Brain microvascular endothelial cell (primary cell): ENCODE measurements around the gene CLEC5A.

Source experiments
- DNase-seq: peaks from one replicate; pipeline ENCODE4 v3.0.0-alpha.2; 2020
- H3K27ac ChIP-seq: fragments of 250-450 bp; sonication (Bioruptor Pico); 2 replicates; pipeline ENCODE4 v1.5.1; 2020; ENCODE audit warnings: mild to moderate bottlenecking, moderate library complexity
- H3K27me3 ChIP-seq: fragments of 250-450 bp; sonication (Bioruptor Pico); replicated peaks from 2 replicates; pipeline ENCODE4 v1.5.1; 2020; ENCODE audit warnings: mild to moderate bottlenecking
- H3K36me3 ChIP-seq: fragments of 250-450 bp; sonication (Bioruptor Pico); replicated peaks from 2 replicates; pipeline ENCODE4 v1.5.1; 2020; ENCODE audit warnings: mild to moderate bottlenecking
- H3K4me3 ChIP-seq: 2 replicates; pipeline ENCODE4 v1.5.1; 2011; ENCODE audit warnings: low read depth, mild to moderate bottlenecking, control low read depth, low read length, moderate library complexity
- in situ Hi-C: cut with HindIII; loops from 2 replicates; pipeline ENCODE4 v1.10.0; 2017; ENCODE audit warnings: low sequenced_read_pairs, low pct_ligation_motif_present
- TF ChIP-seq, protein P1 (sequence below): IDR thresholded peaks from 2 replicates; pipeline ENCODE4 v1.5.1; 2011; ENCODE audit warnings: low read depth, mild to moderate bottlenecking, moderate library complexity, low read length, control low read depth, inconsistent platforms; ENCODE audit errors: missing control alignments

The CLEC5A gene

DNA sequence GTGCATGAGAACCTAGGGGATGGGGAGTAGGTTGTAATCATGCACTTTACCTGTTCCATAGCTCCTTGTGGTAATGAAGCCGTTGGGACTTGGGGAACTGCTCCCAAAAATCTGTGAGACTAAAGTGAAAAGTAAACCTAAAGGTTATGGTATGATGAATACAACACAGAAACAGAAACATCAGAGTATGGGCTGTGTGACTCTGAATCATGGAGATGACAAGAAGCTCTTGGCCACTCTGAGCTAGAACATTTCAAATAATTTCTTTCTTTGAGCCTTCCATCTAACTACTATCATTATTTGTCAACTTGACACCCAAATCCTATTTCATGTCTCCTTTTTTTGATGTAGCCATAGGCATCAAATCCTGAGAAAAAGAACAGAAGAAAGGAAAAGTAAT lies 2.9 kb downstream of the CLEC5A start:
- Histone ChIP-seq H3K36me3 (no peaks in the 10 kb centered on the region), H3K27ac (no peak overlapping the region), H3K4me3 (no peak overlapping the region), H3K27me3 (no peaks in the 10 kb centered on the region)
- in situ Hi-C loops = no loop called here
- no peak for DNase-seq
- TF ChIP-seq, protein P1, sequence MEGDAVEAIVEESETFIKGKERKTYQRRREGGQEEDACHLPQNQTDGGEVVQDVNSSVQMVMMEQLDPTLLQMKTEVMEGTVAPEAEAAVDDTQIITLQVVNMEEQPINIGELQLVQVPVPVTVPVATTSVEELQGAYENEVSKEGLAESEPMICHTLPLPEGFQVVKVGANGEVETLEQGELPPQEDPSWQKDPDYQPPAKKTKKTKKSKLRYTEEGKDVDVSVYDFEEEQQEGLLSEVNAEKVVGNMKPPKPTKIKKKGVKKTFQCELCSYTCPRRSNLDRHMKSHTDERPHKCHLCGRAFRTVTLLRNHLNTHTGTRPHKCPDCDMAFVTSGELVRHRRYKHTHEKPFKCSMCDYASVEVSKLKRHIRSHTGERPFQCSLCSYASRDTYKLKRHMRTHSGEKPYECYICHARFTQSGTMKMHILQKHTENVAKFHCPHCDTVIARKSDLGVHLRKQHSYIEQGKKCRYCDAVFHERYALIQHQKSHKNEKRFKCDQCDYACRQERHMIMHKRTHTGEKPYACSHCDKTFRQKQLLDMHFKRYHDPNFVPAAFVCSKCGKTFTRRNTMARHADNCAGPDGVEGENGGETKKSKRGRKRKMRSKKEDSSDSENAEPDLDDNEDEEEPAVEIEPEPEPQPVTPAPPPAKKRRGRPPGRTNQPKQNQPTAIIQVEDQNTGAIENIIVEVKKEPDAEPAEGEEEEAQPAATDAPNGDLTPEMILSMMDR = no peak

- in situ Hi-C loops = no loop called here
- TF ChIP-seq, protein P1 = no peak
- Histone ChIP-seq H3K36me3 (no peaks in the 10 kb centered on the region), H3K27me3 (no peaks in the 10 kb centered on the region), H3K27ac (no peak overlapping the region), H3K4me3 (no peak overlapping the region)
- DNase-seq = no peak
These were observed 5.7 kb downstream of the CLEC5A start for GRCh38 chr7:141941075-141941474.

- TF ChIP-seq, protein P1 = no peak
- in situ Hi-C loops = no loop called here
- no peak overlapping the region for H3K4me3 ChIP-seq
- no peaks in the 10 kb centered on the region for H3K27me3 ChIP-seq
- DNase-seq = no peak
- no peaks in the 10 kb centered on the region for H3K36me3 ChIP-seq
- no peak overlapping the region for H3K27ac ChIP-seq
These were observed 16.6 kb downstream of the CLEC5A start for GRCh38 chr7:141930211-141930610.

DNA sequence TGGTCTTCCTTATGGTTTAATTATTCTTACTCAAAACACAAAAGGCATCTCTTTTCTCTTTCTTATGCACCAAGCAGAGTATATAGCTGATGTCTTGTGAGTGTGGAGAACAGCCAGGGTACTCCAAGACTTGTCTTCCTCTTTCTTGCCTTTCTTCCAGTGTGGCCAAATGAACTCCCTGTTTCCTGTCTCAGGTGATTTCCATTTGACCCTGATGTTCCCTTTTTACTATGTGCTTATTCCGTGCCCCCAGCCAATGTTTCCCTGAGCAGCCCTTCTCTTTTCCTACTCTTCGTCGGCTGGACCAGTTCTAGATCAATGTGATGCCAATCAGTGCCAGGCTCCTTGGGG lies 18.0 kb downstream of the CLEC5A start:
- in situ Hi-C loops = no loop called here
- TF ChIP-seq, protein P1 = no peak
- Histone ChIP-seq H3K36me3 (no peaks in the 10 kb centered on the region), H3K4me3 (no peak overlapping the region), H3K27me3 (no peaks in the 10 kb centered on the region), H3K27ac (no peak overlapping the region)
- no peak for DNase-seq

- no peaks in the 10 kb centered on the region for H3K36me3 ChIP-seq
- no peak overlapping the region for H3K27ac ChIP-seq
- no peak for DNase-seq
- H3K4me3 ChIP-seq = no peak overlapping the region
- TF ChIP-seq, protein P1 = no peak
- H3K27me3 ChIP-seq = no peaks in the 10 kb centered on the region
- in situ Hi-C loops = no loop called here
These were observed 18.5 kb downstream of the CLEC5A start for GRCh38 chr7:141928146-141928844.

- Histone ChIP-seq H3K27me3 (no peaks in the 10 kb centered on the region), H3K36me3 (no peaks in the 10 kb centered on the region), H3K4me3 (no peak overlapping the region), H3K27ac (no peak overlapping the region)
- DNase-seq = no peak
- TF ChIP-seq, protein P1 = no peak
- in situ Hi-C loops = no loop called here
These were observed 26.5 kb downstream of the CLEC5A start for GRCh38 chr7:141920281-141920680.
